GM18517 (cell line): Measurements from ENCODE around the gene PRKCH.

Experiments used
- ATAC-seq: cut with Tn5 transposase; IDR thresholded peaks from one replicate; pipeline ENCODE4 v1.9.1; 2021; ENCODE audit warnings: mild to moderate bottlenecking, moderate library complexity; ENCODE audit not compliant: unreplicated experiment

PRKCH gene

DNA sequence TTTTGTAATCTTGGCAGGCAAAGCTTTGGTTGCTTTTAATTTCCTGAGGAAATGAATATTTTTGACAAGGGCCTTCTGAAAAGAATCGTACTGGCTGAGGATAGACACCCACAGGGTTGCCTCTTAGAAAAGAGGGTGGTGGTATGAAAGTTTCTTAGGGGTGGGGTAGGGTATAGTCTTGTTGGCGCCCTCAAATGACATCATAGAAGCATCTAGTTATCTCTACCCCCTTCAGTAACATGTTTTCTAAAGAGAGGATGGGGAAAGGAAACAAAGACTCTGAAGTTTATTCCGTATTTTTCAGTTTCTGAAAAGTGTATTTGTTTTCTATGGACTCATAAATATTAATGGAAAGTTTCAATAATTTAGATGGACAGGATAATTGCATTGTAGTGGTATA, 13.7 kb downstream of the PRKCH start:
- ATAC-seq, result no peak

DNA sequence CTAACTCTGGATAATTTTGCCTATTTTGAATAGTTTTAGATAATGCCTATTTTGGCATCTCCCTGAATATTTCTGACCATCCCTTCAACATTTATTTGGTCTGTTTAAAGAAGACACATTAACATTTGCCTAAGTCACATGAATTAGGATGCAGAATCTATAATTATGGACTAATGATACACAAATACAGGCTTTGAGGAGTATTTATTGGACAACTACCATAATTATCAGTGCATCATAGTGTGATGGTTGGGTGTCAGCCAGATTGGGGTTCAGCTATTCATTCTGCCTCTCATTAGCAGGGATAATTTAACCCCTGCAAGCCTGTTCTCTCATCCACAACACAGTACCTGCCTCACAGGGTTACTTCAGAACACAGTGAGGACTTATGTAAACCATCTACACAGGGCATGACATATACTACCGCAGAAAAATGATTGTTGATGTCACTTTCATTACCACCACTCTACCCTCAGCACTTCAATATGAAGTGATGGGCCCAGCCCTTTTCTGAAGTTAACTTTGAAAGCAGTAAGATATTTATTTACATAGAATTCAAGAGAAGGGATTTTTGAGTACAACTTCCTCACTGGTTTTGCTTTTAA, 14.4 kb downstream of the PRKCH start:
- no peak for ATAC-seq

DNA sequence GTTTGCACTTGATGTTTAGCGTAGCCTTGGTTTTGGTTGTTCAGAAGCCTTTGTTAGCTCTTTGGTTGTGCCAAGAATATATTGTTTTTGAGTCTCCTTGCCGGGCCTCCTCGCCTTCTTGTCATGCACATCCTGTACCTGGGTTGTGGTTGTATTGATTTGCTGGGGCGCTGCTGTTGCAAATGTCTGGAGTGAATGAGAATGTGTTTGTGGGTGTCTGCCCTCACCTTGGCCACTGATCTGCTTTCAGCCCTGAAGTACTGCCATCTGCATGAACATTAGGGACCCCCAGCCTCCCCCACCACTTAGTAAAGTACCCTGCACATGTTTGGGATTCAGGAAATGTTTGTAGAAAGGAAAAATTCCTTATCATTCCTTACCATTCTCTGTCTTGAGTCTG, 16.5 kb downstream of the PRKCH start:
- ATAC-seq, result no peak

DNA sequence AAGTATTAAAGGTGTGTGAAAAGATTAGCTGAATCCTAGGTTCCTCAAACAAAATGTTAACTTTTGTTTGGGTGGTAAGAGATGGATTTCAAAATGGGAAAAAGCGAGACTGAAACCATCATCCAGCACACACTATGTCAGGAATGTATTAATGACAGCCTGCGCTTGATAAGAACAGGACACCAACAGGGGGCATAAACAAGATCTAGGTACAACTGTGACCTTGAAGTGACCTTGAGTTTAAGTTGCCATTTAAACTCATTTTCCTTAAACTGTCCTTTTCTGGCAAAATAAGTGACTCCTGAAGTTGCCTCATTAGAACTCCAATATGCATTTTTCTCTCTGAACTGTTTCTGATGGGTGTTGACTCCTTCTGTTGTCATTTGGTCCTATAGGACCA, 17.1 kb downstream of the PRKCH start:
- ATAC-seq, result no peak

DNA sequence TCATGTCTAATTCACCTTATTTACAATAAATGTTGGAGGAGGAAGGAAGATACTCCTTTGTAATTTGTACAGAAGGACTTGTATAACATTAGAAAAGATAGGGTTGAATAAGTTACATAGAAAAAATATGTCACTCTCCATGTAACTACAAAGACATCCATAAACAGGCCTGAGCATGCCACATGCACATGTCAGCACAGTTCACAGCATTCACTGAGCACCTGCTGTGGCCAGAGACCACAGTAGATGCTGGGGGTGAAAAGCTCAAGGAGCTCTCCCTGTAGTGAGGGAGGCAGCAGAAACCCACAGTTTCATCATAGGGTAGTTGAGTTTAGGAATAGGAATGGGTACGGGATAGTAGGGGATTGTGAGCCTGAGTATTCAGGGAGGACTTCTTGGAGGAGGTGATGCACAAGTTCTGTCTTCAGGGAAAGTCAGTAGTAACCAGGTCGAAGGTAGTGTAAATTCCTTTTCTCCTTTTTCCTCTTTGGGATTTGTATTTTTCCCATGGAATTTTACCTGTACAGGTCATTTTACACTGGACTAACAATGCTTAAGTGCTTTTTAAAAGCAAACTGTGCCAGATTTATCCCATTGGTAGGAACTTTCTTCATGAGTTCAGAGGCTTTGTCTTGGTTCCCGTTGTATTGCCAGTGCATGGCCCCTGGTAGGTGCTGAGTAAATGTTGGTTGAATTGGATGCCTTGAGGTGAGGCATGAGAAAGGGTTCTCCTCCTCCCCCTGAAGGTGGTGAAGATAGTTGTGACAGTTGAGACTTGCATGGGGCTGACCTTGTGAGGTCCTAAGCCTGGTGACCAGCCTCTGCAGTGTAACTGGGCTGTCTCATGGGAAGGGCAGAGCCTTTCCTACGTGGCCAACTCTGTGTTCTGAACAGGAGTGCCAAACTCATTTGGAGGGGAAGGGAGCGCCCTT, 20.2 kb downstream of the PRKCH start:
- no peak for ATAC-seq

DNA sequence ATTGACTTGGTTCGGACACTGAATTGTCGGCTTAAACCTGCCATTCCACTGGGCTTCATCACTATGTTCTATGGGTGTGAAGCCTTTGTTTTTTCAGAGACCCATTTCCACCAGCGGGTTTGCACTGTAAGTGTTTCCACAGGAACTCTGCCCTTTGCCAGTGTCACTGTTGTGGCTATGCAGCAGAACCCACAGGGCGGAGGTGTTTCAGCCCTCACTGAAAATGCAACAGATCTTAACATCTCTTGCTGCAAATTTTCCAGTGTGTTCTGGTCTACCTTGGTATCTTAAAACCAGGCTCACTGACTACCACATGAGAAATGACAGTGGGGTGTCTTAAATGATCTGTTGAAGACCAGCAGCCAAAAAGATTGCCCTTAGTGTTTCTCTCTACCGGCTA, 21.1 kb downstream of the PRKCH start:
- no peak for ATAC-seq

DNA sequence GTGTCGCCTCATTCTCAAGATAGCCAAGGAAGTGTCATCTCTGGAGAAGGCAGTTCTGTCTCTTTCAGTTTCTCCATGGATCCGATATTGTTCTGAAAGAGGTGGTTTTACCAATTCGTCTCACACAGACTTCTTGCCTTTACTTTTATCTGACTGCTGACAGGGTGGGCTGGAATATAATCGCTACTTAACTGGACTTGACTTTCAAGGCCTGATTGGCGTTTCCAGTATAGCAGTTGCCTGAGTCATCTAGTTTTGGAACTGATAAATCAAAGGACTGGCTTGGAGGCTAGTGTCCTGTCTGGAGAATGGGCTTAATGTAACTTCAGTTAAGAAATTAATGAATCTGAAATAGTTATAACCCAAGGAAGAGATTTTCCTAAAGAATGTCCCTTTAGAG, 21.6 kb downstream of the PRKCH start:
- no peak for ATAC-seq

DNA sequence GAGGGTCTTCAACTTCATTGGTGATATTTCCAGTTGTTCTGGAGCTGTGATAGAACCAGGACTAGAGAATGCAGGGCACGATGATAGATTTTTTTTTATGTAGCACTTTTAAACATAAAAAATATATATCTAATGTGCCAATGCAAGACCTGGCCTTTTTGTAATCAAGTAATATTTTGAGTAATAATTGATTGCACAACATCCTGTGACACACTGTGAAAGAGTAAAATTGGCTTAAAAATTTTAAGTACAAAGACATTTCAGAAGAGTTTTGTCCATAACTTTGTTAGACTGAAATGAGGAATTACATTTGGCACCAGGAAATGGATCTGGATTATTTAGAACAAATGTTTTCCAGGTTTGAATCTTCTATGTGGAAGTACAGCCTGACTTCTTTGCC, 22.1 kb downstream of the PRKCH start:
- ATAC-seq, result no peak

DNA sequence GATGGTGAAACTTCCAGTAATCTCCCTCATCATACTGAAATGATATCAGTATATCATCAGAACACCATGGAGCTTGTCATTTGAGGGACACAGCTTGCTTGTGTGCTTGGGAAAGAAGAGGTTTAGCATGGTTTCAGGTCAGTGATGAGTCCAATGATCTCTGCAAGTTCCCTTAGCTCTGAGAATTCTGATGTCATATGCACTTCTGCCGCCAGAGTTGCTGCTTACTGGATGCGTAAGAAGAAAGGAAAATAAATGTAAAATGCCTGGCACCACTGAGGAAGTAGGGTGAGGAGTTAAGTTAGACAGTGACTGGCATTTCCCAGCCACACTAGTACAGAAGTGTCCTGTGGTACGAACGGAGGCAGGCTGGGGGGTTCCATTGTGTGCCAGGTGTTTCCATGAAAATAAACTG, 22.6 kb downstream of the PRKCH start:
- no peak for ATAC-seq

DNA sequence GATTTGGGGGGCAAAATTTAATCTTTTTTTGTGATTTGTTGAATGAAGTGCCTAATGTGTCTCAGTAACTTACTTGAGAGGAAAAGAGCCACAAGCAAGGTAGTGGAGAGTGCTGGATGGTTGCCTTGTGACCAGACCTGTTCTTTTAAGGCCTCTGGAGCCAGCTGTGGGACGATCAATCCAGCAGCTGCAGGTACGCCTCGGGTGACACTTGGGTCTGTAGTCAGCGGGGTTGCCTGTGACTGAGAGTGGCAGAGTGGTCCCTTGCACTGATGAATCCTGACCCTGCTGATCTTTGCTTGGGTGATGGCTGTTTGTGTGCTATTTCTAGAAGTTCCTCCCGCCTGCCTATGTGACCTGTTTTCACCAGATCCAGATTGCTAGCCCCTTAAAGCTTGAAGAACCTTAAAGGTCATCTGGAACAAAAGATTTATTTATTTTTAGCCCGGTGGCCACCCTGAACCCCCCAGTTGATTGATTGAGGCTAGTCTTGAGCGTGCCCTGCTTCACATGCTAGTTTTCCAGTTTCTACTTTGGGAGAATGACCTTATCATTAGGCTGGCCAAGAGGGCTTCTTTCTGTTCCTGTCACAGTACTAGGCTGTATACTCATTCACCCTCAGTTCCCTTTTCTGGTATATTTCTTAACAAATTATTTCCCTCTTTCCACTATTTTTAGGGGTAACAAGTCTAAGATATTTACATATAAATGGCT, 23.2 kb downstream of the PRKCH start:
- no peak for ATAC-seq

DNA sequence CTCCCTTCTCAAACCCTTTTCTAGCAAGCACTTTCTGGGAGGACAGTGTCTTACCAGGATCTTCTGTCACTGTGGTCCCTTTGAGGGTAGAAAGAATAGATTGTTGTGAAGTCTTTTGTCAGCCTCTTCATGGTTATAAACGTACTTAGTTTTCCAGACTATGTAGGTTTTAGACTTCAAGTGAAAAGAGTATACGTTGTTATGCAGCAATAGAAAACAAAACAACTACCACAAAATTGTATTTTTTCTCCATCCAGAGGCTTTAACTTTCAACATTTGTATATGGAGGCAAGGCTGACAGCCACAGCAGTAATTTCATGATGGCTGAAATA, 23.7 kb downstream of the PRKCH start:
- ATAC-seq, result no peak

DNA sequence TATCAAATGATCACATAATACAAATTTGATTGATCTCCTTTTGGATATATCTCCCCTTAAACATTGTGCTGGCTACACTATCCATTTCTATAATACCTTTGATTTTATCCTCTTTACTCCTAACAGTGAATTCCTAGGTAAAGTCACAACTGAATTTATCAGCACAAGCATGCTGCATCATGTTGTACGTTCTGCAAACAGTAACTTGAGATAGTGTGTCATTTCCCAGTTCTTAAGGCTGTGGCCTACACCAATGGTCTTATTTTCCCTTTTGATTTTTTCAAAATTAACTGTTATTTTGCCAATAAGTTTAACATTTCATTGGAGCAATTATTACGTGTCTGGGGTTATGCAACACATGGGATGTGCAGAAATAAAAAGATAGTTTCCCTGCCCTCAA, 24.8 kb downstream of the PRKCH start:
- ATAC-seq, result no peak

DNA sequence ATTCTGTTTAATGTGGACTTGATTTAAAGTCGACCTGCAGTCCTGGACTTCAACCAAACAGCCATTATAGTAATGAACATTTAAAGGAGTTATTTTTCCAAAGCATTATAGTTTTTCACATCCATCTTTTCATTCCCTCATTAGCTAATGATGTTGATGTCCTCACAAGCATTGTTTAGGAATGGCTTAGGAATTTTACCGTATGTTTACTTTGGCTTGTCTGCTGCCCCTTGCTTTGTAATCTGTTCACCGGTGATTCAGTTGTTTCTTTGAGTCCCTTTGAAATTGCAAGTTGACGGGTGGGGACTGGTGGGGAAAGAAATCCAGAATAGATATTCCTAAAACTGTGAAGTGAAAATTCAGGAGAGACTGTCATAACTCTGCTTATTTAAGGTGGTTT, 25.4 kb downstream of the PRKCH start:
- no peak for ATAC-seq

DNA sequence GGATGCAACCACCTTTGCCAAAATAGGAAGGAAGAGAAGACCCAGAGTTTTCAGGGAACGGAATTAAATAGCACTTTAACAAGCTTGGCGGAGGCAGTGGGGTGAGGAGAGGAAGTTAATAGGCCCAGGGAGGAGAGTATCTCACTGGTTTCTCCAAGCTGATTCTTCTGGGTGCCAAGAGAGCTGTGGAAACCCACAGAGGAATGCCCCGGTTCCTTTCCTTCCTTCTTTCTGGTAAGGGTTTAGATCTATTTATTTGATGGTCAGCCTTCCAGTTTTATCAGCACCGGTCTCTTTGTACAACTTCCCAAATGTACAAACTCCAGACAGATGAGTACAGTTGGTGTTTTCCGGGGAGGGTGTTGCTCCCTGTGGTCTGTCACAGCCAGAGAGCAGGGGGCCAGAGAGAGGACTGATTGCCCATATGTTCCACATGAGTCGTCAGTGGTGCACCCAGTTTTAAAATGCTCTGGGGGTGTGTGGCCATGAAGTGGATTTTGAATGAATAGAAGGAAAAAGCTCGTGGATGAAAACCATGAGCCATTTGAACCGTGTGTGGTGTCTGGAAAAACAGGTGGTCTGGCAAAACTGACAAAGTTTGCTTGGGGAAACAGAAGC, 26.6 kb downstream of the PRKCH start:
- ATAC-seq, result no peak

DNA sequence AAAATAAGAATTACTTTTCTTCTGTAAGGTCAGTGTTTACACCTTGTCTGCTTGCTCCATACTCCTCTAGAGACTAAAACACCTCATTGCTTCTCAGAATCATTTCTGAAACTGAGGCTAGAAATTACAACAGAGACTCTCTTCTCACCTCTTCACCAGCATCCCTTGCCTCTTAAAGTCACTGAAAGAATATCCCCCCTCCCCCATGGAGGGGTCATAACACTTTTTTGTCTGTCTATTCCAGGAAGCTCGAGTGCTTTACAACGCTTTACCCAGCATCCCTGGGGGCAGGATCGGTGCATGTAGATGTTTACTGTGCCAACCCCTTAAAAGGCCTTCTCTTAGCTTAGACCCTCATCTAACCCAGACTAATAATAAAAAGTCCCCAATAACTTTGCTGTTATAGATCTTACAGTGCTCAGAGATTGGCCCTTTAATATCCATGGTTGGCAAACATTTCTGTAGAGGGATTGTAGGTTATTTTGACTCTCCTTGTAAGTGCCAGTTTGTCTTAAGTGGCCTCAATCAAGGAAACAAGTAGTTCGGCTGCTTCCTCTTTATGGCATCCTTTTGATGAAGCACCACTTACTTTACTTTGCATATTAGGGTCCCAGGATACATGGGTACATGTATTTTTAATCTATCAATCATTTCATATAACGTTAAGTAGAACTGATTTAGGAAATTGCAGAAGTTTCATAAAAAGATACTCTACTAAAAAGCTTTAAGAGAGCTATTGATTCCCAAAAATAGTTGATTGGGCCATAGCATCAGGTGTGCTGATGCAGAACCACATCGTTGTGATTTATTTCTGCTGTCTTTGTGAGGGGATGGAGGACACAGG, 29.3 kb downstream of the PRKCH start:
- ATAC-seq, result no peak

DNA sequence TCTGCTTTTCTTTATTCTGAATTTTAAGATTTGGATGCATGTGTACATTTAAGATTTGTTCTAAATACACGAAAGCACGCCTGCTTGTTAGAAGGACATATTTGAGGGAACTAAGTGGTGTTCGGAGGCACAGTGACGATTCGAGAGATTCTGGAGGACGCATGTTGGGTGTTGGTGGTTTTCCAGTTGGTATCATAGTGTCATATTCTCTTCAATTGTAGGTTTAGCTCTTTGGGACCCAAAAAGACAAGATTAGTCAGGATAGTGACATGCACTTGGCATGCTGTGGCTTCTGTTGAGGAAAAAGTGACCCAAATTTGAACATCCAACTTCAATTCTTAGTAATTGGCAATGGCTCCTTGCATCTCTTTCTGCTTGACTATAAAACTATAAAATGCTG, 30.1 kb downstream of the PRKCH start:
- no peak for ATAC-seq

DNA sequence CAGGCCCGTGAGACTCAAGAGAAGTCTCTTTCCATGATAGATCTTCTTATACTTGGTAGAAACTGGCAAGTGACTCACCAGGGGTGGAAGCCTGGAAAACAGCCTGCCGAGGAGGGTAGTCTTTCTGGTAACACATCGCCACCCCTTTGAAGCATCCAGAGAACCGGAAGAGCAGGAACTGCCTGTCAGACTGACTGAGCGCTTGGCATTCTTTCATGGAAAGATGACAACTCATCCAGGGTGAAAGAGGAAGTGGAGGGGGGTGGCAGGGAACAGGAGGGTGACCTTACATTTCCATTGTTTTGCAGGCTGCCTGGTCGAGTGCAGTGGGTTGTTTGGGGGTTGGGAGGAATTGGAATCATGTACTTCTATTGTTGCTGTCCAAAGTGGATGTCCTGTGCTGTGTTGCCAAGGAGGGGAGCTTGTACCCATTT, 34.5 kb downstream of the PRKCH start:
- no peak for ATAC-seq

DNA sequence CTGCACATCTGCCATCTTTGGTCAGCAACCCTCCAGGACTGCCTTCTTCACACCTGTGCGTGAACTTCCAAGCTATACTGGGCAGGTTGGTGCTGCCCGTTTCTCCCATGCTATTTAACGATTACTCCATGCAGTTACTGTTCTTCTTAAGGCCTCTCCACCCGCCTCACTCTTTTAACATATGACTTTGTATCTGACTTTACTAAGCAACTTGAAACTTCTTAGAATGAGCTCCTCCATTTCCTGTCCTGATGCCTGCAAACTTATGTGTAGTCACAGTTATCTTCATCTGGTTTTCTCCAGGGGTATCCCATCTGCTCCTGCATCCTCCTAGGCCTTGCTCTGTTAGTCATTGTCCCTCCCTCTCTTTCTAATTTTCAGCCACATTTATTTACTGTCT, 35.7 kb downstream of the PRKCH start:
- ATAC-seq, result no peak

DNA sequence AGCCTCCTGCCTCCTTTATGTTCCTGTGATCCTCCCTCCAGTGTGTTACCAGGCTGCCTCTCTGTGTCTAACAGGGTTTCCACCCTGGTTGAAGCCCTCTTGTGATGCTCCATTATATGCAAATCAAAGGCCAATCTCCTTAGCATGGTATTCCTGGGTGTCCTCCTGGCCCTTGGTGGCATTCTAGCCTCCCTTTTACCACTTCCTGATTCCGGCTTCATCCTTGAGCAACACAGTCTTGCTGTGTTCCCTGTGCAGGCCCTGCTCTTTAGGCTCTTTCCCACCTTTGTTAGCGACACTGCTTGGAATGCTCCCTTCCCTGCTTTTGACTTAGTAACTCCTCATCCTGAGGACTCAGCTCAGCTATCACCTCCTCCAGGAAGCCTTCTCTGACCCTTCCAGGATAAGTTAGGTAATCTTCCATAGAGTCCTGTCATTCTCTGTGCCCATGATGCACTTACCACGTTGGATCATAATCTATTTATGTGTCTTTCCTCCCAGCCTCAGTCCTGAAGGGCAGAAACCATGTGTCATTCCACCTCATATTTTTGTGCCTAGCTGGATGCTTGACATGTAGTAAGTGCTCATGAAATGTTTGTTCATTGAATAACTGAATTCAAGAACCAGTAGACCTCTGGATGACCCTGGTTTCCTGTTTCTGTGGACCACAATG, 37.3 kb downstream of the PRKCH start:
- ATAC-seq, result no peak
